Midbrain (tissue), 1 donor: Measurements from ENCODE around the gene RAB20.
"Not testable (repeated sequence)": the region's sequence is repeated elsewhere in the genome, so short reads cannot be mapped to it uniquely, and the experiment has no call there.

Source experiments
- DNase-seq: peaks from one replicate; lab custom pipeline; 2025; lab: John Stamatoyannopoulos, UW

Gene RAB20

GRCh38 chr13:110575322-110576069 is 14.0 kb upstream of the RAB20 start:
- DNase-seq: no peak

GRCh38 chr13:110574161-110574560 is 12.6 kb upstream of the RAB20 start:
- DNase-seq: no peak

- DNase-seq: no peak
These were observed 11.2 kb upstream of the RAB20 start for GRCh38 chr13:110572778-110573118.

- no peak for DNase-seq
These were observed 10.6 kb upstream of the RAB20 start for GRCh38 chr13:110571896-110572777.

- no peak for DNase-seq
These were observed 9.4 kb upstream of the RAB20 start for GRCh38 chr13:110570886-110571285.

GRCh38 chr13:110569962-110570361 is 8.4 kb upstream of the RAB20 start:
- not testable (repeated sequence) for DNase-seq

- no peak for DNase-seq
These were observed 7.1 kb upstream of the RAB20 start for GRCh38 chr13:110568612-110569011.

GRCh38 chr13:110566171-110566570 is 4.6 kb upstream of the RAB20 start:
- DNase-seq: no peak

GRCh38 chr13:110565296-110565695 is 3.8 kb upstream of the RAB20 start:
- no peak for DNase-seq

- no peak for DNase-seq
These were observed 3.0 kb upstream of the RAB20 start for GRCh38 chr13:110564472-110564985.

GRCh38 chr13:110563463-110563774 is 1.9 kb upstream of the RAB20 start:
- DNase-seq: no peak

- no peak for DNase-seq
These were observed 1.4 kb upstream of the RAB20 start for GRCh38 chr13:110562696-110563462.

GRCh38 chr13:110562036-110562597 is 595 bp upstream of the RAB20 start:
- no peak for DNase-seq

- peak; percentile 34 for DNase-seq
These were observed 750 bp downstream of the RAB20 start for GRCh38 chr13:110560601-110561343.

- no peak for DNase-seq
These were observed 1.5 kb downstream of the RAB20 start for GRCh38 chr13:110559986-110560385.

GRCh38 chr13:110559429-110559943 is 2.0 kb downstream of the RAB20 start:
- DNase-seq: peak; percentile 65

GRCh38 chr13:110557610-110558305 is 3.8 kb downstream of the RAB20 start:
- no peak for DNase-seq

GRCh38 chr13:110557082-110557481 is 4.4 kb downstream of the RAB20 start:
- no peak for DNase-seq

- DNase-seq: no peak
These were observed 5.3 kb downstream of the RAB20 start for GRCh38 chr13:110556224-110556606.

- DNase-seq: no peak
These were observed 5.8 kb downstream of the RAB20 start for GRCh38 chr13:110555601-110556223.
